SK-N-SH (cell line): ENCODE results near the gene SNX17. TPM values are rescaled to one million over a fixed set of nuclear protein-coding genes. Genes with fewer than 3 reads are reported as not detected.

Source experiments
- CTCF ChIA-PET: fragments of 300-600, 350-600 bp; formaldehyde crosslinking; extraction: SDS; loops from one replicate; lab custom pipeline; 2021; lab: Yijun Ruan, JAX
- POLR2A ChIA-PET: fragments of 350-600 bp; sonication (Branson Sonifier 250); formaldehyde crosslinking; extraction: SDS; loops from one replicate; lab custom pipeline; 2020; ENCODE audit warnings: antibody characterized with exemption, inconsistent platforms; lab: Yijun Ruan, JAX
- DNase-seq: peaks from one replicate; pipeline ENCODE4 v3.0.0; 2012
- H2AFZ ChIP-seq: fragments of 200-600 bp; sonication (generic); 2 replicates; pipeline ENCODE4 v1.8.1; 2016; ENCODE audit warnings: antibody characterized with exemption, mild to moderate bottlenecking, low read depth
- H3F3A ChIP-seq: fragments of 200-600 bp; sonication (generic); replicated peaks from 2 replicates; pipeline ENCODE3; 2016; ENCODE audit warnings: antibody characterized with exemption, mild to moderate bottlenecking; ENCODE audit not compliant: insufficient read depth
- H3K27ac ChIP-seq, 2 experiments: fragments of 200-500 bp in 1 of 2; fragments of 200-600 bp in 1 of 2; sonication (Bioruptor generic) in 1 of 2; sonication (generic), shearing (Covaris generic) in 1 of 2; 2 replicates each; pipeline versions ENCODE4 v1.5.1 to v1.6.1; 2014 to 2016; ENCODE audit warnings: low read depth in 2 of 2, inconsistent platforms in 1 of 2, low read length in 1 of 2, mild to moderate bottlenecking in 1 of 2, mixed read lengths in 1 of 2
- H3K27me3 ChIP-seq: fragments of 200-600 bp; sonication (generic), shearing (Covaris generic); 2 replicates; pipeline ENCODE4 v1.6.1; 2016; ENCODE audit warnings: mixed run types; ENCODE audit not compliant: insufficient read depth
- H3K36me3 ChIP-seq, 2 experiments: fragments of 200-500 bp in 1 of 2; fragments of 200-600 bp in 1 of 2; sonication (Bioruptor generic) in 1 of 2; sonication (generic) in 1 of 2; replicated peaks in 1 of 2; 2 replicates each; pipeline versions ENCODE3 to v1.5.1; 2014 to 2016; ENCODE audit warnings: low read length in 1 of 2, mild to moderate bottlenecking in 1 of 2; ENCODE audit not compliant: insufficient read depth in 2 of 2, control insufficient read depth in 1 of 2
- H3K4me1 ChIP-seq, 2 experiments: fragments of 200-500 bp in 1 of 2; fragments of 200-600 bp in 1 of 2; sonication (Bioruptor generic) in 1 of 2; sonication (generic), shearing (Covaris generic) in 1 of 2; 2 replicates each; pipeline versions ENCODE4 v1.5.1 to v1.6.1; 2014 to 2016; ENCODE audit warnings: low read depth in 1 of 2, low read length in 1 of 2, mixed run types in 1 of 2; ENCODE audit not compliant: insufficient read depth in 2 of 2, control insufficient read depth in 1 of 2
- H3K4me2 ChIP-seq: fragments of 200-600 bp; sonication (generic), shearing (Covaris generic); 2 replicates; pipeline ENCODE4 v1.6.1; 2017; ENCODE audit warnings: mixed run types
- H3K4me3 ChIP-seq, 2 experiments: fragments of 200-500 bp in 1 of 2; fragments of 200-600 bp in 1 of 2; sonication (Bioruptor generic) in 1 of 2; sonication (generic), shearing (Covaris generic) in 1 of 2; 2 replicates each; pipeline versions ENCODE4 v1.5.1 to v1.8.1; 2014 to 2016; ENCODE audit warnings: low read depth in 2 of 2, inconsistent platforms in 1 of 2, low read length in 1 of 2, mild to moderate bottlenecking in 1 of 2, mixed read lengths in 1 of 2, moderate library complexity in 1 of 2
- H3K79me2 ChIP-seq: fragments of 200-600 bp; sonication (generic); 2 replicates; pipeline ENCODE4 v1.8.1; 2017; ENCODE audit warnings: mild to moderate bottlenecking; ENCODE audit not compliant: insufficient read depth
- H3K9ac ChIP-seq: fragments of 200-600 bp; sonication (generic); 2 replicates; pipeline ENCODE4 v1.6.1; 2017; ENCODE audit warnings: mixed run types
- H3K9me2 ChIP-seq: fragments of 200-600 bp; sonication (generic); 2 replicates; pipeline ENCODE4 v1.6.1; 2017; ENCODE audit warnings: mixed run types
- H3K9me3 ChIP-seq: fragments of 200-600 bp; sonication (generic); 2 replicates; pipeline ENCODE4 v1.6.1; 2017; ENCODE audit warnings: mixed run types, mild to moderate bottlenecking, moderate library complexity
- H4K20me1 ChIP-seq: fragments of 200-600 bp; sonication (generic); 2 replicates; pipeline ENCODE4 v1.6.1; 2017; ENCODE audit warnings: mild to moderate bottlenecking, mixed run types; ENCODE audit not compliant: insufficient read depth
- ELF1 ChIP-seq: IDR thresholded peaks from 2 replicates; pipeline ENCODE4 v1.4.0; 2012
- FOSL2 ChIP-seq: IDR thresholded peaks from 2 replicates; pipeline ENCODE4 v1.4.0; 2012; ENCODE audit warnings: low read depth, mild to moderate bottlenecking, moderate library complexity, borderline replicate concordance
- FOXJ3 ChIP-seq: sonication (generic); formaldehyde crosslinking; IDR thresholded peaks from 2 replicates; pipeline ENCODE4 v1.5.1; 2020; ENCODE audit warnings: mild to moderate bottlenecking, missing genetic modification reagents
- GATA2 ChIP-seq: sonication (generic); formaldehyde crosslinking; IDR thresholded peaks from 2 replicates; pipeline ENCODE4 v1.5.0; 2020; ENCODE audit warnings: mild to moderate bottlenecking, missing genetic modification reagents
- NRF1 ChIP-seq: IDR thresholded peaks from 2 replicates; pipeline ENCODE4 v1.6.1; 2012; ENCODE audit warnings: low read depth, mild to moderate bottlenecking, low read length
- PBX3 ChIP-seq: IDR thresholded peaks from 2 replicates; pipeline ENCODE4; 2012
- RAD21 ChIP-seq: IDR thresholded peaks from 2 replicates; pipeline ENCODE4 v1.6.1; 2012; ENCODE audit warnings: mild to moderate bottlenecking, low read length
- REST ChIP-seq: IDR thresholded peaks from 2 replicates; pipeline ENCODE4 v1.6.1; 2012; ENCODE audit warnings: mild to moderate bottlenecking, low read depth, low read length, moderate library complexity
- RXRA ChIP-seq: IDR thresholded peaks from 2 replicates; pipeline ENCODE4 v1.4.0; 2012; ENCODE audit warnings: low read depth, mild to moderate bottlenecking, borderline replicate concordance
- TEAD4 ChIP-seq: IDR thresholded peaks from 2 replicates; pipeline ENCODE4 v1.4.0; 2012; ENCODE audit warnings: mild to moderate bottlenecking, borderline replicate concordance; ENCODE audit not compliant: insufficient read depth
- YY1 ChIP-seq: IDR thresholded peaks from 2 replicates; pipeline ENCODE4 v1.4.0; 2012; ENCODE audit warnings: low read depth, mild to moderate bottlenecking
- ZBTB33 ChIP-seq: IDR thresholded peaks from 2 replicates; pipeline ENCODE4 v1.4.0; 2012; ENCODE audit warnings: low read depth, borderline replicate concordance
- WGBS: methylation state at CpG from one replicate; pipeline ENCODE4 v1.1.6; 2017; ENCODE audit warnings: low lambda C conversion rate; 5-methylcytosine and 5-hydroxymethylcytosine counted together
- polyA plus RNA-seq, 3 experiments: library from polyadenylated mRNA; depleted of rRNA; stranded (reverse); fragments of >200 nt; gene quantifications; 2 replicates each; pipeline ENCODE4 v1.2.3, GENCODE V29; 2012
- TF ChIP-seq, protein P1 (sequence below): IDR thresholded peaks from 2 replicates; pipeline ENCODE4 v1.4.0; 2012; ENCODE audit warnings: low read depth, borderline replicate concordance
- TF ChIP-seq, protein P2 (sequence below): fragments of 150-350 bp; IDR thresholded peaks from 2 replicates; pipeline ENCODE4 v1.6.1; 2017; ENCODE audit warnings: antibody characterized with exemption, low read length, low read depth, borderline replicate concordance
- TF ChIP-seq, protein P3 (sequence below): fragments of 150-350 bp; IDR thresholded peaks from 2 replicates; pipeline ENCODE4 v1.6.1; 2016; ENCODE audit warnings: mild to moderate bottlenecking, low read depth, low read length
- TF ChIP-seq, protein P4 (sequence below): IDR thresholded peaks from 2 replicates; pipeline ENCODE4 v1.4.0; 2012; ENCODE audit warnings: low read depth

SNX17 gene
- polyA plus RNA-seq, 1 of the 3 experiments (the other 2 are of a cell fraction), result 145 TPM

DNA sequence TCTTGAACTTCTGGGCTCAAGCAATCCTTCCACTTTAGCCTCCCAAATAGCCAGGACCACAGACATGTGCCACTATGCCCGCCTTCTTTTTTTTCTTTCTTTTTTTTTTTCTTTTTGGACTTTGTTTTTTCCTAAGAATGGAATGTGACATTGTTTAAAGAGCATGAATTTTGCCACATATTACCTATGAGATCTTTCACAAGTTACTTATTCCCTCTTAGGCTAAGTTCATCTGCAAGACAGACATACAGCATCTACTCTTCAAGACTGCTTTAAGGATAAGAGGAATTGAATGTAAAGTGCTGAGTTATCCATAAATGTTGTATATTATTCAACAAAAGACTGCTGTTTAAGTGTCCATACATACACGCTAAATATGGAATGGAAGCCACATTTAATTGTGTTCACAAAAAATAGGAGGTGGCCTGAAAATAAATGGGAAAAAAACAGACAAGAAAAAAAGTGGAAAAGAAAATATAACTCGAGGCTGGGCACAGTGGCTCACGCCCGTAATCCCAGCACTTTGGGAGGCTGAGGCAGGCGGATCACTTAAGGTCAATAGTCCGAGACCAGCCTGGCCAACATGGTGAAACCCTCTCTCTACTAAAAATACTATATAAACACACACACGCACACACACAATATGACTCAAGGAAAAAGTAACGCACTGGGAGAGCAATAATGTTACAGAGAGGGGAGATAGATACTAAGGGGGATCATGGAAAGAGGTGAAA lies 42.2 kb downstream of the SNX17 start (continued):
- TF ChIP-seq ZBTB33 (no peak), NRF1 (no peak), ELF1 (no peak), TEAD4 (no peak), GATA2 (CRISPR knock-in tag) (no peak), YY1 (no peak), RXRA (no peak), FOXJ3 (CRISPR knock-in tag) (no peak)

DNA sequence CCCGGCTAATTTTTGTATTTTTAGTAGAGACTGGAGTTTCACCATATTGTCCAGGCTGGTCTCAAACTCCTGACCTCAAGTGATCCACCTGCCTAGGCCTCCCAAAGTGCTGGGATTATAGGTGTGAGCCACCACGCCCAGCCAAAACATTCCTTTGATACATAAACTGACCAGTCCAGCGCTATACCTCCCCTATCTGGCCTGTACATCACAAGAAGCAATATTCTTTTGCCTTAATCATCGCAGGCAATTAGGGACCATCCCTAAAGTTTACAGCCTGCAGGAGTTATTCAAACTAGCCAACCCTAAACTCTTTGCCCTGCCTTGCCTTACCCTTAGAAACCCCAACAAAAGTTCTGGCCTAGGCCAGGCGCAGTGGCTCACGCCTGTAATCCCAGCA lies 45.7 kb downstream of the SNX17 start:
- CTCF ChIA-PET, result no interaction called here
- Histone ChIP-seq H3K79me2 (no peaks in the 10 kb centered on the region), H3K27ac (no peak overlapping the region)
- DNase-seq, result no peak
- TF ChIP-seq RAD21, result no peak
- TF ChIP-seq FOSL2, result no peak
- TF ChIP-seq, protein P1, sequence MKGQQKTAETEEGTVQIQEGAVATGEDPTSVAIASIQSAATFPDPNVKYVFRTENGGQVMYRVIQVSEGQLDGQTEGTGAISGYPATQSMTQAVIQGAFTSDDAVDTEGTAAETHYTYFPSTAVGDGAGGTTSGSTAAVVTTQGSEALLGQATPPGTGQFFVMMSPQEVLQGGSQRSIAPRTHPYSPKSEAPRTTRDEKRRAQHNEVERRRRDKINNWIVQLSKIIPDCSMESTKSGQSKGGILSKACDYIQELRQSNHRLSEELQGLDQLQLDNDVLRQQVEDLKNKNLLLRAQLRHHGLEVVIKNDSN, result no peak
- TF ChIP-seq REST, result no peak
- no peak for TF ChIP-seq YY1
- TF ChIP-seq, protein P2, sequence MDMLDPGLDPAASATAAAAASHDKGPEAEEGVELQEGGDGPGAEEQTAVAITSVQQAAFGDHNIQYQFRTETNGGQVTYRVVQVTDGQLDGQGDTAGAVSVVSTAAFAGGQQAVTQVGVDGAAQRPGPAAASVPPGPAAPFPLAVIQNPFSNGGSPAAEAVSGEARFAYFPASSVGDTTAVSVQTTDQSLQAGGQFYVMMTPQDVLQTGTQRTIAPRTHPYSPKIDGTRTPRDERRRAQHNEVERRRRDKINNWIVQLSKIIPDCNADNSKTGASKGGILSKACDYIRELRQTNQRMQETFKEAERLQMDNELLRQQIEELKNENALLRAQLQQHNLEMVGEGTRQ, result no peak
- TF ChIP-seq, protein P3, sequence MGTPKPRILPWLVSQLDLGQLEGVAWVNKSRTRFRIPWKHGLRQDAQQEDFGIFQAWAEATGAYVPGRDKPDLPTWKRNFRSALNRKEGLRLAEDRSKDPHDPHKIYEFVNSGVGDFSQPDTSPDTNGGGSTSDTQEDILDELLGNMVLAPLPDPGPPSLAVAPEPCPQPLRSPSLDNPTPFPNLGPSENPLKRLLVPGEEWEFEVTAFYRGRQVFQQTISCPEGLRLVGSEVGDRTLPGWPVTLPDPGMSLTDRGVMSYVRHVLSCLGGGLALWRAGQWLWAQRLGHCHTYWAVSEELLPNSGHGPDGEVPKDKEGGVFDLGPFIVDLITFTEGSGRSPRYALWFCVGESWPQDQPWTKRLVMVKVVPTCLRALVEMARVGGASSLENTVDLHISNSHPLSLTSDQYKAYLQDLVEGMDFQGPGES, result no peak
- TF ChIP-seq, protein P4, sequence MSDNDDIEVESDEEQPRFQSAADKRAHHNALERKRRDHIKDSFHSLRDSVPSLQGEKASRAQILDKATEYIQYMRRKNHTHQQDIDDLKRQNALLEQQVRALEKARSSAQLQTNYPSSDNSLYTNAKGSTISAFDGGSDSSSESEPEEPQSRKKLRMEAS, result no peak
- no peak for TF ChIP-seq PBX3
- TF ChIP-seq, all 33 proteins: peak for 0
- Histone ChIP-seq H3K36me3 (no peaks in the 10 kb centered on the region), H2AFZ (no peak overlapping the region), H3K4me2 (no peak overlapping the region), H3F3A (peaks cover 3% of the 10 kb centered on the region), H3K4me3 (no peak overlapping the region), H3K9me3 (no peaks in the 10 kb centered on the region), H3K9me2 (no peaks in the 10 kb centered on the region), H3K9ac (no peak overlapping the region), H4K20me1 (no peaks in the 10 kb centered on the region), H3K4me1 (no peaks in the 10 kb centered on the region), H3K27me3 (no peaks in the 10 kb centered on the region)
- POLR2A ChIA-PET, result no interaction called here
- 94% methylated on average over 6 of the region's 6 CpGs for WGBS
